ENCODE data around the gene ERO1A. TPM values are rescaled to one million over a fixed set of nuclear protein-coding genes. Genes with fewer than 3 reads are reported as not detected.

The ERO1A gene
- total RNA-seq, 1 donor from 2014 or later, result 31.5 TPM

- Mint-ChIP-seq H3K4me1 (no peaks in the 10 kb centered on the region), H3K9me3 (peaks cover 4% of the 10 kb centered on the region), H3K27ac (no peak overlapping the region), H3K4me3 (no peak overlapping the region), H3K36me3 (ENCODE audit: low read depth) (no peaks in the 10 kb centered on the region), H3K27me3 (no peaks in the 10 kb centered on the region)
- DNase-seq (no peak), ATAC-seq (ENCODE audit: low read depth) (no peak)
- intact Hi-C loops (cut with micrococcal nuclease), result no loop called here
- ChIA-PET POLR2A (no interaction called here), CTCF (no interaction called here)
- TF ChIP-seq CTCF (IDR thresholded peaks at IDR 0.05), result no peak
These were observed 85.2 kb downstream of the ERO1A start for GRCh38 chr14:52610187-52610586.

DNA sequence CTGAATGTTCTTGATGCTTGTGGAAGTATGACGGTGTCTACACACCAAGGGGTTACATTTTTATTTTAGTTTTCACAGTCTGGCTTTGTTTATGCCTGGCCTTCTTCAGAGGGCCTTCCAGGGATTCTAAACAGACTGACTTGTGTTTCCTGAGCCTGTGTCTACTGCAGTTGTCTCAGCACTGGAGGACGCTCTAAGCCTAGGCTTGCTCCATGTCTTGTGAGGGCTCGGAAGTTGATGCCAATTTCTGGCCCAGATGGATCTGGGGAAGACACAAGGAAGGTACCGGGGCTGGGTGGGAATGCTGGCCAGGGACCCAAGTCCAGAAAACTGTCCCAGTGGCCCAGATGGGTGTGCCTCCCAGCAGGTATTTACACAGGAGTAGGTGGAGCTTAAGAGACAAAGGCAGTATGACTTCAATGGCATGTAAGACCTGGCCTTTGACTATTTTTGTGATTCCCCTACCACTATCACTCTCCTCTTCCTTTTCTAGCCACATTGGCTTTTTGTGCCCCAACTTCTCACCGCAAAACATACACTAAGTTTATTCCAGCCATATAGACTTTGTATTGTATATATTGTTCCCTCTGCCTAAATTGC is 85.8 kb downstream of the ERO1A start:
- Mint-ChIP-seq H3K4me3 (no peak overlapping the region), H3K27me3 (no peaks in the 10 kb centered on the region), H3K36me3 (ENCODE audit: low read depth) (no peaks in the 10 kb centered on the region), H3K9me3 (peaks cover 8% of the 10 kb centered on the region), H3K27ac (no peak overlapping the region), H3K4me1 (no peaks in the 10 kb centered on the region)
- ATAC-seq (ENCODE audit: low read depth) (no peak), DNase-seq (no peak)
- ChIA-PET CTCF (no interaction called here), POLR2A (no interaction called here)
- no peak for TF ChIP-seq CTCF (IDR thresholded peaks at IDR 0.05)
- intact Hi-C loops (cut with micrococcal nuclease), result no loop called here

DNA sequence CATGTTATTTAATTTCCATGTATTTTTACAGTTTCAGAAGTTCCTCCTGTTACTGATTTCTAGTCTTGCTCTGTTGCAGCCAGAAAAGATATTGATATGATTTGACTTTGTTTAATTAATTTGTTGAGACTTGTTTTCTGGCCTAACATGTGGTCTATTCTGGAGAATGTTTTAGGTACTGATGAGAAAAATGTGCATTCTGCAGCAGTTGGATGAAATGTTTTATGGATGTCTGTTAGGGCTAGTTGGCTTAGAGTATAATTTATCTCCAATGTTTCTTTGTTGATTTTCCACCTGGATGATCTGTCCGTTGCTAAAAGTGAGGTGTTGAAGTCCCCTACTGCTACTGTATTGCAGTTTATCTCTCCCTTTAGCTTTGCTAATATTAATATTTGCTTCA is 88.3 kb downstream of the ERO1A start:
- H3K27ac Mint-ChIP-seq, result no peak overlapping the region

DNA sequence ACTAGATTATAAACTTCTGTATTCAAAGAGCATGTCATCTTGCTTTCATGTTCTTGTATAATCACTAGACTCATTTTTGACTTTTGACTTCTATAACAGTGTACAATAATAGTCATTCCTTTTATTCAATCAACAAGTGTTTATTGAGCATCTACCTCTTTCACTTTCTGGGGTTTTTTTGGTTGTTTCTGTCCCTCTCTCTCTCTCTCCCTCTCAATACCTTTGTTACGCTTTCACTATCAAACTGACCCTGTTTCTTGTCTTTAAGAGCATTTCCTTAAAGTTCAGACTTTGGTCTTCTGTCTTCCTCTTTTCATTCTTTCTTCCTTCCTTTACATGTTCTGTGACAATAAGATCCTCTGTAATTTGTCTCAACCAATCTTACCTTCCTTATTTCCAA is 93.2 kb downstream of the ERO1A start:
- ChIA-PET POLR2A (no interaction called here), CTCF (no interaction called here)
- H3K27me3 Mint-ChIP-seq, result no peaks in the 10 kb centered on the region
- no peak overlapping the region for H3K4me3 Mint-ChIP-seq
- no peaks in the 10 kb centered on the region for H3K36me3 Mint-ChIP-seq (ENCODE audit: low read depth)
- H3K27ac Mint-ChIP-seq, result no peak overlapping the region
- no peak for DNase-seq
- no peak for TF ChIP-seq CTCF (IDR thresholded peaks at IDR 0.05)
- intact Hi-C loops (cut with micrococcal nuclease), result no loop called here
- ATAC-seq (ENCODE audit: low read depth), result no peak
- peaks cover 13% of the 10 kb centered on the region for H3K9me3 Mint-ChIP-seq
- peaks cover 3% of the 10 kb centered on the region for H3K4me1 Mint-ChIP-seq

More for the DNA sequence above, 88.3 kb downstream of the ERO1A start:
- CTCF ChIA-PET, result no interaction called here
- Mint-ChIP-seq H3K4me3 (no peak overlapping the region), H3K9me3 (peaks cover 13% of the 10 kb centered on the region), H3K36me3 (ENCODE audit: low read depth) (no peaks in the 10 kb centered on the region), H3K4me1 (peaks cover 3% of the 10 kb centered on the region), H3K27me3 (no peaks in the 10 kb centered on the region)
- intact Hi-C loops (cut with micrococcal nuclease), result no loop called here
- ATAC-seq (ENCODE audit: low read depth) (no peak), DNase-seq (no peak)
- no peak for TF ChIP-seq CTCF (IDR thresholded peaks at IDR 0.05)
- POLR2A ChIA-PET, result no interaction called here

- DNase-seq (no peak), ATAC-seq (ENCODE audit: low read depth) (no peak)
- Mint-ChIP-seq H3K36me3 (ENCODE audit: low read depth) (no peaks in the 10 kb centered on the region), H3K27me3 (peaks cover 2% of the 10 kb centered on the region), H3K27ac (no peak overlapping the region), H3K4me3 (no peak overlapping the region), H3K4me1 (peaks cover 3% of the 10 kb centered on the region), H3K9me3 (peaks cover 7% of the 10 kb centered on the region)
- POLR2A ChIA-PET, result no interaction called here
- intact Hi-C loops (cut with micrococcal nuclease), result no loop called here
- CTCF ChIA-PET, result no interaction called here
- TF ChIP-seq CTCF (IDR thresholded peaks at IDR 0.05), result no peak
These were observed 95.4 kb downstream of the ERO1A start for GRCh38 chr14:52599974-52600373.
